ENCODE measurements around the gene VWDE.

GRCh38 chr7:12303495-12303894 lies 100.2 kb downstream of the VWDE start:
- TF ChIP-seq POLR2AphosphoS5 (IDR thresholded peaks at IDR 0.05; ENCODE audit: low read depth, low read length), result no peak
- TF ChIP-seq TAF1 (IDR thresholded peaks at IDR 0.05; ENCODE audit: borderline replicate concordance, insufficient read depth, low read length), result no peak
- no peak for TF ChIP-seq REST (IDR thresholded peaks at IDR 0.05; ENCODE audit: insufficient read depth in 1 of 2, low read depth in 2 of 2, low read length in 2 of 2)
- TF ChIP-seq SIN3A (IDR thresholded peaks at IDR 0.05; ENCODE audit: borderline replicate concordance, insufficient read depth, low read length), result no peak
- no peak for TF ChIP-seq FOXP2 (optimal IDR thresholded peaks at IDR 0.05; ENCODE audit: borderline replicate concordance, extremely low read depth, extremely low read length, insufficient read depth)
